ENCODE data around the gene NOC2L.

- TF ChIP-seq CTCF (IDR thresholded peaks at IDR 0.05; ENCODE audit: low read length) (no peak), EZH2 (IDR thresholded peaks at IDR 0.05; ENCODE audit: borderline replicate concordance, low read length) (no peak)
These were observed 44.2 kb downstream of the NOC2L start for GRCh38 chr1:914891-915280.

Data from OCI-LY1 (cell line).